ENCODE results near the gene ABCC10.
"Not testable (repeated sequence)": the region's sequence is repeated elsewhere in the genome, so short reads cannot be mapped to it uniquely, and the experiment has no call there.

Gene ABCC10

GRCh38 chr6:43427406-43428111, at the start of gene ABCC10:
Gene ABCC10, plus strand, starts transcription at chr6:43427541. Its CDS starts 438 bp downstream, at chr6:43427979.
- DNase-seq = peak; percentile 99

GRCh38 chr6:43377710-43378229, 49.6 kb upstream of the ABCC10 start:
- DNase-seq = no peak

- no peak for DNase-seq
Measured at GRCh38 chr6:43378631-43379030, 48.7 kb upstream of the ABCC10 start.

GRCh38 chr6:43380858-43381257, 46.5 kb upstream of the ABCC10 start:
- not testable (repeated sequence) for DNase-seq

GRCh38 chr6:43383021-43383667, 44.2 kb upstream of the ABCC10 start:
- DNase-seq = no peak

- DNase-seq = peak; percentile 65
Measured at GRCh38 chr6:43386492-43386891, 40.8 kb upstream of the ABCC10 start.

GRCh38 chr6:43389730-43390295, 37.5 kb upstream of the ABCC10 start:
- DNase-seq = no peak

- peak; percentile 57 for DNase-seq
Measured at GRCh38 chr6:43390753-43391439, 36.4 kb upstream of the ABCC10 start.

GRCh38 chr6:43391440-43392031, 35.8 kb upstream of the ABCC10 start:
- peak; percentile 62 for DNase-seq

- DNase-seq = not testable (repeated sequence)
Measured at GRCh38 chr6:43393133-43393532, 34.2 kb upstream of the ABCC10 start.

GRCh38 chr6:43393602-43394001, 33.7 kb upstream of the ABCC10 start:
- DNase-seq = no peak

GRCh38 chr6:43394982-43395381, 32.4 kb upstream of the ABCC10 start:
- no peak for DNase-seq

GRCh38 chr6:43395776-43396175, 31.6 kb upstream of the ABCC10 start:
- DNase-seq = no peak

- DNase-seq = no peak
Measured at GRCh38 chr6:43396408-43397149, 30.8 kb upstream of the ABCC10 start.

- no peak for DNase-seq
Measured at GRCh38 chr6:43399932-43400487, 27.3 kb upstream of the ABCC10 start.

- DNase-seq = no peak
Measured at GRCh38 chr6:43401730-43402129, 25.6 kb upstream of the ABCC10 start.

GRCh38 chr6:43402820-43403219, 24.5 kb upstream of the ABCC10 start:
- DNase-seq = no peak

GRCh38 chr6:43405354-43405753, 22.0 kb upstream of the ABCC10 start:
- no peak for DNase-seq

GRCh38 chr6:43407296-43407695, 20.0 kb upstream of the ABCC10 start:
- no peak for DNase-seq

GRCh38 chr6:43408259-43408658, 19.1 kb upstream of the ABCC10 start:
- DNase-seq = no peak

GRCh38 chr6:43410776-43411175, 16.6 kb upstream of the ABCC10 start:
- DNase-seq = not testable (repeated sequence)

GRCh38 chr6:43412541-43412940, 14.8 kb upstream of the ABCC10 start:
- no peak for DNase-seq
